HAP-1 (cell line): ENCODE data around the gene TNP2.

ENCODE experiments used
- DNase-seq, 2 experiments: peaks; one replicate each; pipeline ENCODE4 v3.0.0-alpha.2; 2016 to 2020; ENCODE audit warnings: low spot score in 2 of 2
- H3K27me3 ChIP-seq: fragments of 250-450 bp; sonication (Bioruptor Pico); 2 replicates; pipeline ENCODE4 v1.5.1; 2020; ENCODE audit warnings: low read depth, mild to moderate bottlenecking, moderate library complexity
- H3K36me3 ChIP-seq: fragments of 250-450 bp; sonication (Bioruptor Pico); replicated peaks from 2 replicates; pipeline ENCODE4 v1.5.1; 2020; ENCODE audit warnings: mild to moderate bottlenecking
- H3K4me1 ChIP-seq: fragments of 250-450 bp; sonication (Bioruptor Pico); 2 replicates; pipeline ENCODE4 v1.5.1; 2020; ENCODE audit warnings: mild to moderate bottlenecking
- H3K4me3 ChIP-seq: fragments of 250-450 bp; sonication (Bioruptor Pico); 2 replicates; pipeline ENCODE4 v1.5.1; 2020; ENCODE audit warnings: mild to moderate bottlenecking, moderate library complexity
- H3K9me3 ChIP-seq: fragments of 250-450 bp; sonication (Bioruptor Pico); 2 replicates; pipeline ENCODE4 v1.5.1; 2020; ENCODE audit warnings: mild to moderate bottlenecking, moderate library complexity
- in situ Hi-C: fragments of 300-500 bp; cut with MboI; formaldehyde crosslinking; loops from 3 replicates; pipeline ENCODE4 v1.14.3; 2020; ENCODE audit warnings: low sequenced_read_pairs, inconsistent platforms, mixed read lengths

The TNP2 gene

DNA sequence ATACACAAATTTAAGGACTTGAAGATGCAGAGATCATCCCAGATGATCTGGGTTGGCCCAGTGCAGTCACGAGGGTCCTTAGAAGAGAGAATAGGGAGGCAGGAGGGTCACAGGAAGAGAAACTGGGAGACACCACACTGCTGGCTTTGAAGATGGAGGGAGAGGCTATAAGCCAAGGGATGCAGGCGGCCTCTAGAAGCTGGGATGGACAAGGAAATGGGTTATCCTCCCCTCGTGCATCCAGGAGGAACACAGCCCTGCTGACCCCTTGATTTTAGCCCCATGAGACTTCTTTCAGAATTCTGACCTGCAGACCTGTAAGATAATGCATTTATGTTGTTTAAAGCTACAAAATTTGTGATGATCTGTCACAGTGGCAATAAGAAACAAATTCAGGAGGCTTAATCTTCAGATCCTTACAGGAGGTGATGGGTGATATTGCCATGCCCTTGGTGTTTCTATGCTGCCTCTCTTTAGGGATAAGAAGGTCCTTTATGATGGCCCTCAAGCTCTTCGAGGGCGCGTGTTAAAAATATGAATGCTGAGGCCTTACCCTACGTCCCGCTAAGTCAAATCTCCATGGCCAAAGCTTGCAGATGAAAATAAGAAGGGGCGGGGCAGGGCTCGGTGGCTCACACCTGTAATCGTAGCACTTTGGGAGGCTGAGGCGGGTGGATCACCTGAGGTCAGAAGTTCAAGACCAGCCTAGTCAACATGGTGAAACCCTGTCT, 8.6 kb upstream of the TNP2 start:
- Histone ChIP-seq H3K27me3 (no peaks in the 10 kb centered on the region), H3K4me3 (no peak overlapping the region), H3K4me1 (no peaks in the 10 kb centered on the region), H3K36me3 (no peaks in the 10 kb centered on the region), H3K9me3 (no peaks in the 10 kb centered on the region)
- in situ Hi-C loops: no loop called here
- no peak for DNase-seq

- Histone ChIP-seq H3K36me3 (no peaks in the 10 kb centered on the region), H3K27me3 (no peaks in the 10 kb centered on the region), H3K9me3 (no peaks in the 10 kb centered on the region), H3K4me3 (no peak overlapping the region), H3K4me1 (no peaks in the 10 kb centered on the region)
- no peak for DNase-seq
- in situ Hi-C loops: no loop called here
Observed at GRCh38 chr16:11276896-11277593, 7.9 kb upstream of the TNP2 start.

- in situ Hi-C loops: no loop called here
- DNase-seq: no peak
- Histone ChIP-seq H3K9me3 (no peaks in the 10 kb centered on the region), H3K36me3 (no peaks in the 10 kb centered on the region), H3K27me3 (no peaks in the 10 kb centered on the region), H3K4me3 (no peak within 1 kb of the TSS), H3K4me1 (no peaks in the 10 kb centered on the region)
Observed at GRCh38 chr16:11276143-11276895, 7.2 kb upstream of the TNP2 start, which contains the start of gene PRM2. TSS of gene PRM2 (minus strand) at chr16:11276480. CDS start at chr16:11276370, 110 bp downstream.

GRCh38 chr16:11274964-11275363, 5.8 kb upstream of the TNP2 start:
- Histone ChIP-seq H3K4me1 (no peaks in the 10 kb centered on the region), H3K4me3 (no peak overlapping the region), H3K9me3 (no peaks in the 10 kb centered on the region), H3K27me3 (no peaks in the 10 kb centered on the region), H3K36me3 (no peaks in the 10 kb centered on the region)
- no peak for DNase-seq
- in situ Hi-C loops: no loop called here

DNA sequence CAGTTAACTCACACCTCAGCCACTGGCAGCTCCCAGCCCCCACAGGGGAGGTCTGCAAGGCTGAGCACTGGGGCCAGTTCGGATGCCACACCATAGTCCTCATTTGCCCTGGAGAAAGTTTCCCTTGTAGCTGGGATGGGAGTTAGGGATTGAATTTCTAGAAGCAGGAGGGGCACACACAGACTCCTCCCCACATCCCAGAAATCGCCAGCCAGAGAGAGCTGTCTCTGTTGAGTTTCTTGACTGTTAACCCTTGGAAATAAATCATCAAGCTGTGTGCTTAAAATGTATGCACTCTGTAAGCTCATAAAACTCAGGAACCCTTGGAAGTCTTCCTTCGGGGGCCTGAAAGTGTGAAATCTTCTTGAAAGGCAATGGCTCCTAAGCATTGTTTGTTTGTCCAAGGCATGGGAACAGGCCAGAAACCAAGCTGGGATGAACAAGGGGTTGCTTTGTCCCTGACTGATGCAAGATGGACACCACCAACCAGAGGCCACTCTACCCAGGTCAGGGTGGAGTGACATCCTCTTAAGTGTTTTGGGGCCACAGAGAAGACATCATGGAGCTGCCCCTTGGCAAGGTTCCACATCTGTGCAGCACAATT, 4.7 kb upstream of the TNP2 start:
- H3K36me3 ChIP-seq: no peaks in the 10 kb centered on the region
- H3K27me3 ChIP-seq: no peaks in the 10 kb centered on the region
- H3K4me3 ChIP-seq: no peak overlapping the region
- in situ Hi-C loops: no loop called here
- H3K4me1 ChIP-seq: no peaks in the 10 kb centered on the region
- no peak for DNase-seq
- no peaks in the 10 kb centered on the region for H3K9me3 ChIP-seq

DNA sequence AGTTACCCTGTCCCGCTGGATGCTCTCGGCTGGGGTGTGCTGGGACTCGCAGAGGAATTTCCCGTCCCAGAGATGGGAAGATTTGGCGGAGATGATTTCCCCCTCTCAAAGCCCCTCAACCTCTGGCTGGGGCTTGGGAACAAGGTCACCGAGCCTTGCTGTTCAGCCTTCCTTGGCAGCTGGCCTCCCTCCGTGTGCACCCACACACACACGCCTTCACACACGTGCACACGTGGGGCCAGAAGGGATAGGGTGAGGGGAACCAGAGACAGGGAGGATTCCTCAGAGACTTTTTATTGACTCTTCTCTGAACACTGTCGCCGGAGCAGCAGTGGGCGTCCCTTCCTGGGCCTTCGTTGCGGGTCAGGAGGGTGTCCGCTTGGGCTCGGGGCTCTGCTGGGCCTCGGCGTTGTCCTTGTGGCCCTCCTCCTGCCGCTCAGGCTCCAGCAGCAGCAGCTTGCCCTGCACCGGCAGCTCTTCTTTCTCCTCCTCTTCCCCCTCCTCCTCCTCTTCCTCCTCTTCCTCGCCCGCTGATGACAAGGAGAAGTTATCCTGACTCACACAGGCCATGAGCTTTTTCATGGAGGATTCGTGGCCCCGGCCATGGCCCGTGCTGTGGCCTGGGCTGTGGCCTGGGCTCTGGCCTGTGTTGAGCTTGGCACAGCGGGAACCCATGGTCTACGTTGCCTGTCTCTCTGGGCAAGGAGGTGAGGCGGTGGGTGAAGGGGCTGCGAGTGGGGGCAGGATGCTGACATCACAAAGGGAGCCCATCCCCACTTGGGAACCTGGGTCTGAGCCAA, 4.0 kb upstream of the TNP2 start, which contains the start of gene PRM3:
Gene PRM3 (minus strand): TSS at position 709 of the 800 bp plus-strand sequence. CDS start 34 bp downstream, at position 675.
- Histone ChIP-seq H3K36me3 (no peaks in the 10 kb centered on the region), H3K27me3 (no peaks in the 10 kb centered on the region), H3K4me3 (no peak within 1 kb of the TSS), H3K4me1 (no peaks in the 10 kb centered on the region), H3K9me3 (no peaks in the 10 kb centered on the region)
- in situ Hi-C loops: no loop called here
- DNase-seq: no peak

DNA sequence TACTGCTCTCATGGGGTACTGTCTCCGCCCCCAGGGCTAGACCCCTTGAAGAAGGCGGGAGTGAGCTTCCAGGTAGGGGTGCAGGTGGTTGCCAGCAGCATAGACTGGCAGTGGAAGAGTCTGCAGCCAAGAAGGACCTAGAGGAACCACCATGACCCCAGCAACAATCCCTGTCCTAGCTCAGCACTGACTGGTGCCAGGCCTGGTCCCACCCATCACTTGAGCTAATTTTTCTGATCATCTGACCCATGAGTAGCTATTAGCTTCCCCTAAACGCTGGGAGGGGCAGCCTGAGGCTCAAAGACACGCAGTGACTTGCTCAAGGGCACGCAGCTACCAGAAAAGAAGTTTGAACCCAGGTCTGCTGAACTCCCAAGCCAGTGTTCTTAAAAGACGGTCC, 3.4 kb upstream of the TNP2 start:
- Histone ChIP-seq H3K27me3 (no peaks in the 10 kb centered on the region), H3K9me3 (no peaks in the 10 kb centered on the region), H3K4me3 (no peak overlapping the region), H3K36me3 (no peaks in the 10 kb centered on the region), H3K4me1 (no peaks in the 10 kb centered on the region)
- in situ Hi-C loops: no loop called here
- DNase-seq: no peak

DNA sequence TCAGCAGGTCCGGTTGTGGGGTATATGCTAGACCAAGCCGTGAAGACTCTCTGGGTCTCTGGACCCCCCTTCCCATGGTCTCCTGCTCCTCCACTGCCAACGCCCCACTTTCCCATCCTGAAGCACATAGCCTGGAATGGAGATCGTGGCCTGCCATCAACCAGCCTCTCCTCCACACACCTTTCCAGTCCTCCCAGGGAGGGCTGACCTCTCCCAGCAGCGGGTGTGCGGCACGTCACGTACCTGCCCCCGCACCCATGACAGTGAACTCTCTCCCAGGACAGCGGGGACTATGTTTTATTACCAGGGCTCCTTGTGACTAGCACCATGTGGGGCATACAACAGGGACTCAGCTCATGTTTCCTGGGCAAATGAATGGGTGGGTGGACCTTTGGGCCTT, 2.5 kb upstream of the TNP2 start:
- in situ Hi-C loops: no loop called here
- H3K9me3 ChIP-seq: no peaks in the 10 kb centered on the region
- no peak overlapping the region for H3K4me3 ChIP-seq
- H3K4me1 ChIP-seq: no peaks in the 10 kb centered on the region
- no peak for DNase-seq
- H3K27me3 ChIP-seq: no peaks in the 10 kb centered on the region
- H3K36me3 ChIP-seq: no peaks in the 10 kb centered on the region

DNA sequence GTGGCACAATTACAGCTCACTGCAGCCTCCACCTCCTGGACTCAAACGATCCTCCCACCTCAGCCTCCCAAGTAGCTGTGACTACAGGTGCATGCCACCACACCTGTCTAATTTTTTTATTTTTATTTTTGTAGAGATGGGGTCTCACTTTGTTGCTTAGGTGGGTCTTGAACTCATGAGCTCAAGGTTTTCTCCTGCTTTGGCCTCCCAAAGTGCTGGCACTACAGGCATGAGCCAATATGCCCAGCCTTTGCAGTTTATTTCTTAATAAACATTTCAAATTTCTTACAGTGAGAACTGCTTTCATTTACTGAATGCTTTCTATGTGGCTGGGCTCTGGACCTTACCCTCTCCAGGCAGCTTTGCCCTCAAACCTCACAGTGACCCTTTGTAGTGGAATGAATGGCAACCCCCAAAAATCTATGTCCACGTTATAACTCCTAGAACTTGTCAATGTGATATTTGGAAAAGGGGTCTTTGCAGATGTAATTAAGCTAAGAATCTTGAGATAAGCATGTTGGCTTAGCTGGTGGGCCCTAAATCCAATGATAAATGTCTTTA, 1.6 kb upstream of the TNP2 start:
- Histone ChIP-seq H3K36me3 (no peaks in the 10 kb centered on the region), H3K27me3 (no peaks in the 10 kb centered on the region), H3K9me3 (no peaks in the 10 kb centered on the region), H3K4me1 (no peaks in the 10 kb centered on the region), H3K4me3 (no peak overlapping the region)
- DNase-seq: no peak
- in situ Hi-C loops: no loop called here

DNA sequence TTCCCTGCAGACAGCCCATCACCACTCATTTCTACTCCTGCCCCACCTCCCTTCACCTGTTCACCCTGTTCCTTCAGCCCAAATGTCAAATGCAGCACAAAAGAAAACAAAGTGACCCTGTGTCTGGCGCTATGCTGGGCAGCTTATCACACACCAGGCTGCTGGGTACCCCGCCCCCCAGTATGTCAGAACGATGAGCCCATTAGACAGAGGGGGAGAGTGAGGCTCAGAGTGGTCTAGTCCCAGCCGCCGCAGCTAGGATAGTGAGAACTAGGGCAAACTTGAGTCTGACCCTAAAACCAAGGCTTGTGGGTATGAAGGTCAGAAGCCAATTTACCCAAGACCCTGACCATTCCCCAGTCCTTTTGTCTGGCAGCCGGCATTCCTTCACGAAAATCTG, 4.0 kb downstream of the TNP2 start:
- H3K9me3 ChIP-seq: no peaks in the 10 kb centered on the region
- H3K27me3 ChIP-seq: no peaks in the 10 kb centered on the region
- no peaks in the 10 kb centered on the region for H3K4me1 ChIP-seq
- no peak for DNase-seq
- in situ Hi-C loops: no loop called here
- H3K36me3 ChIP-seq: no peaks in the 10 kb centered on the region
- no peak overlapping the region for H3K4me3 ChIP-seq

DNA sequence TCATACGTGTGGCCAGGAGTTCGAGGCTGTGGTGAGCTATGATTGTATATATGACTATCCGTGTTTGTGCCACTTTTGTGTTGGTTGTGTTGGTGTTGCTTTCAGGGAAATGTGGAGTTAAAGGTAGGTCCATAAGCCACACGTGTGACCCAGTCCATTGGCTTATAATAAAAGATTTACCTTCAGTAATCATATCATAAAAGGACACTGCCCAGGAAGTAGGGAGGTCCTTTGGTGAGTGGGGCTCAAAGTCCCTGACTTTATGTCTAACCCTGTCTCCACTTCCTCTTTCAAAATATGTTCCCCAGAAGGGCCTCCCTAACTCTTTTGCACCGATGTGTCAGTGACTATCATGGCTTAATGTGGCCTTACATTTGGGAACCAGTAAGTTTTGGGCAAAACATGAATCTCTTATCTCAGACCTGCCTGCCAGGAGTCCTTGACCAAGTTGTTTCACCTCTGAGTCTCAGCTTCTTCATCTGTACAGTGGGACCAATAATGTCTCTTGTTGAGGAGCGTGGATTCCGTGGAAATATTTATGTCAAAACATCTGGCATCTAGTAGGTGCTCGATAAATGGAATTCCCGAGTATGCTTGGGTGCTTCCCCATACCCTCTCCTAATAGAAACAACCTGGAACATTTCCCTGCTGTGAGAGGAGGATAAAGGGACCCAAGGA, 4.8 kb downstream of the TNP2 start:
- no peaks in the 10 kb centered on the region for H3K9me3 ChIP-seq
- H3K4me3 ChIP-seq: no peak overlapping the region
- in situ Hi-C loops: loop anchor here (5.0 kb wide), 1 partner anchor 297 kb away; no protein-coding TSS in a partner anchor
- H3K27me3 ChIP-seq: no peaks in the 10 kb centered on the region
- no peaks in the 10 kb centered on the region for H3K36me3 ChIP-seq
- DNase-seq: no peak
- H3K4me1 ChIP-seq: no peaks in the 10 kb centered on the region

DNA sequence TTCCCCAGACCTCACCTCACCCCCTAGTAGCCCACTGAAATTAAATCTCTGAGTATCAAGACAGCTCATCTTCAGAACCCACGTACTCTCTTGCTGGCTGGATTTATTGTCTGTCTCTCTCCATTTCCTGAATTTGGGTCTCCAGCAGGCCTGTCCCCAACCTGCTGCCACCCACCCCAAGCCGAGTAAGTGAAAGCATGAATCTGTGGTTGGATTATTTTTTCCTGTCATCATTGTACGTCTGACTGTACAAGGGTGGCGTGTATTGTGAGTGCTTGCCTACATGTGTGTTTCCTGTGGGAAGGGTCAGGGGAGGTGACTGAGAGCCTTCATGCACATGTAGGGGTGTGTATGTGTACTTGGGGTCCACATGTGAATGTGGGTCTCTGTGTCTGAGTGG, 5.4 kb downstream of the TNP2 start:
- in situ Hi-C loops: loop anchor here (5.0 kb wide), 1 partner anchor 296 kb away; no protein-coding TSS in a partner anchor
- Histone ChIP-seq H3K36me3 (no peaks in the 10 kb centered on the region), H3K9me3 (no peaks in the 10 kb centered on the region), H3K4me1 (no peaks in the 10 kb centered on the region), H3K27me3 (no peaks in the 10 kb centered on the region), H3K4me3 (no peak overlapping the region)
- no peak for DNase-seq
